Measurements from ENCODE around the gene APBA2. TPM values are rescaled to one million over a fixed set of nuclear protein-coding genes. Genes with fewer than 3 reads are reported as not detected.

Gene APBA2
- total and polyA plus RNA-seq, 10 of the 15 experiments (the other 5 are each of a cell fraction or from before 2014, with no cell fraction given), result 0.06 to 0.26 (median 0.07) TPM; not detected in 7

DNA sequence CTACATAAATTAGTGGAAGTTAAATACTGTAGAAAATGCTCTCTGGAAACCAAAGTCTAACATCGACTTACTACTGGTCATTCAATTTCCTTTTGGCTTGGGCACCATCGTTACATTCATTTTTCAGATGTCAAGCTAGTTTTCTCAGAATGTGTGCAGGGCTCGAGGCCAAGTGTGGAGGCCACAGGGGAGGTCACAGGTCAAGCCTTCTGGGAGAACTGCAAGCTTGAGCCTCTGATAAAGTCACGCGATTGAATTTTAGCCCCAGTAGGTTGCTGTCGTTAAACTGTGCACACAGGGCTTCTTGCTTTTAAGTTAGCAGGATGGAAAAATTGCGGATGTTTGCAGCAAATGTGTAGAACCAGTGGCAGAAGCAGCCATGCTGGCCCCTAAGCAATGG is 182.2 kb downstream of the APBA2 start (continued):
- TF ChIP-seq, protein P1, sequence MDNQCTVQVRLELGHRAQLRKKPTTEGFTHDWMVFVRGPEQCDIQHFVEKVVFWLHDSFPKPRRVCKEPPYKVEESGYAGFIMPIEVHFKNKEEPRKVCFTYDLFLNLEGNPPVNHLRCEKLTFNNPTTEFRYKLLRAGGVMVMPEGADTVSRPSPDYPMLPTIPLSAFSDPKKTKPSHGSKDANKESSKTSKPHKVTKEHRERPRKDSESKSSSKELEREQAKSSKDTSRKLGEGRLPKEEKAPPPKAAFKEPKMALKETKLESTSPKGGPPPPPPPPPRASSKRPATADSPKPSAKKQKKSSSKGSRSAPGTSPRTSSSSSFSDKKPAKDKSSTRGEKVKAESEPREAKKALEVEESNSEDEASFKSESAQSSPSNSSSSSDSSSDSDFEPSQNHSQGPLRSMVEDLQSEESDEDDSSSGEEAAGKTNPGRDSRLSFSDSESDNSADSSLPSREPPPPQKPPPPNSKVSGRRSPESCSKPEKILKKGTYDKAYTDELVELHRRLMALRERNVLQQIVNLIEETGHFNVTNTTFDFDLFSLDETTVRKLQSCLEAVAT (IDR thresholded peaks at IDR 0.05), result no peak
- TF ChIP-seq MTA3 (IDR thresholded peaks at IDR 0.05; ENCODE audit: borderline replicate concordance, low read length), result no peak
- no peak for TF ChIP-seq STAT1 (conservative IDR thresholded peaks at IDR 0.05)
- TF ChIP-seq CEBPB (IDR thresholded peaks at IDR 0.05; ENCODE audit: borderline replicate concordance in 1 of 2, low read depth in 2 of 2, low read length in 2 of 2), result no peak
- TF ChIP-seq MEF2A (IDR thresholded peaks at IDR 0.05; ENCODE audit: insufficient read depth, low read depth, low read length), result no peak
- TF ChIP-seq, protein P2, sequence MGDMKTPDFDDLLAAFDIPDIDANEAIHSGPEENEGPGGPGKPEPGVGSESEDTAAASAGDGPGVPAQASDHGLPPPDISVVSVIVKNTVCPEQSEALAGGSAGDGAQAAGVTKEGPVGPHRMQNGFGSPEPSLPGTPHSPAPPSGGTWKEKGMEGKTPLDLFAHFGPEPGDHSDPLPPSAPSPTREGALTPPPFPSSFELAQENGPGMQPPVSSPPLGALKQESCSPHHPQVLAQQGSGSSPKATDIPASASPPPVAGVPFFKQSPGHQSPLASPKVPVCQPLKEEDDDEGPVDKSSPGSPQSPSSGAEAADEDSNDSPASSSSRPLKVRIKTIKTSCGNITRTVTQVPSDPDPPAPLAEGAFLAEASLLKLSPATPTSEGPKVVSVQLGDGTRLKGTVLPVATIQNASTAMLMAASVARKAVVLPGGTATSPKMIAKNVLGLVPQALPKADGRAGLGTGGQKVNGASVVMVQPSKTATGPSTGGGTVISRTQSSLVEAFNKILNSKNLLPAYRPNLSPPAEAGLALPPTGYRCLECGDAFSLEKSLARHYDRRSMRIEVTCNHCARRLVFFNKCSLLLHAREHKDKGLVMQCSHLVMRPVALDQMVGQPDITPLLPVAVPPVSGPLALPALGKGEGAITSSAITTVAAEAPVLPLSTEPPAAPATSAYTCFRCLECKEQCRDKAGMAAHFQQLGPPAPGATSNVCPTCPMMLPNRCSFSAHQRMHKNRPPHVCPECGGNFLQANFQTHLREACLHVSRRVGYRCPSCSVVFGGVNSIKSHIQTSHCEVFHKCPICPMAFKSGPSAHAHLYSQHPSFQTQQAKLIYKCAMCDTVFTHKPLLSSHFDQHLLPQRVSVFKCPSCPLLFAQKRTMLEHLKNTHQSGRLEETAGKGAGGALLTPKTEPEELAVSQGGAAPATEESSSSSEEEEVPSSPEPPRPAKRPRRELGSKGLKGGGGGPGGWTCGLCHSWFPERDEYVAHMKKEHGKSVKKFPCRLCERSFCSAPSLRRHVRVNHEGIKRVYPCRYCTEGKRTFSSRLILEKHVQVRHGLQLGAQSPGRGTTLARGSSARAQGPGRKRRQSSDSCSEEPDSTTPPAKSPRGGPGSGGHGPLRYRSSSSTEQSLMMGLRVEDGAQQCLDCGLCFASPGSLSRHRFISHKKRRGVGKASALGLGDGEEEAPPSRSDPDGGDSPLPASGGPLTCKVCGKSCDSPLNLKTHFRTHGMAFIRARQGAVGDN (IDR thresholded peaks at IDR 0.05), result no peak
- TF ChIP-seq, protein P3, sequence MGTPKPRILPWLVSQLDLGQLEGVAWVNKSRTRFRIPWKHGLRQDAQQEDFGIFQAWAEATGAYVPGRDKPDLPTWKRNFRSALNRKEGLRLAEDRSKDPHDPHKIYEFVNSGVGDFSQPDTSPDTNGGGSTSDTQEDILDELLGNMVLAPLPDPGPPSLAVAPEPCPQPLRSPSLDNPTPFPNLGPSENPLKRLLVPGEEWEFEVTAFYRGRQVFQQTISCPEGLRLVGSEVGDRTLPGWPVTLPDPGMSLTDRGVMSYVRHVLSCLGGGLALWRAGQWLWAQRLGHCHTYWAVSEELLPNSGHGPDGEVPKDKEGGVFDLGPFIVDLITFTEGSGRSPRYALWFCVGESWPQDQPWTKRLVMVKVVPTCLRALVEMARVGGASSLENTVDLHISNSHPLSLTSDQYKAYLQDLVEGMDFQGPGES (IDR thresholded peaks at IDR 0.05), result no peak
